Measurements from ENCODE around the gene MAD2L1BP. TPM values are rescaled to one million over a fixed set of nuclear protein-coding genes. Genes with fewer than 3 reads are reported as not detected.

MAD2L1BP gene
- total and polyA plus RNA-seq, 2 of the 13 experiments (the other 11 are each of a cell fraction or from before 2014, with no cell fraction given) = 54.2 to 55.5 TPM

DNA sequence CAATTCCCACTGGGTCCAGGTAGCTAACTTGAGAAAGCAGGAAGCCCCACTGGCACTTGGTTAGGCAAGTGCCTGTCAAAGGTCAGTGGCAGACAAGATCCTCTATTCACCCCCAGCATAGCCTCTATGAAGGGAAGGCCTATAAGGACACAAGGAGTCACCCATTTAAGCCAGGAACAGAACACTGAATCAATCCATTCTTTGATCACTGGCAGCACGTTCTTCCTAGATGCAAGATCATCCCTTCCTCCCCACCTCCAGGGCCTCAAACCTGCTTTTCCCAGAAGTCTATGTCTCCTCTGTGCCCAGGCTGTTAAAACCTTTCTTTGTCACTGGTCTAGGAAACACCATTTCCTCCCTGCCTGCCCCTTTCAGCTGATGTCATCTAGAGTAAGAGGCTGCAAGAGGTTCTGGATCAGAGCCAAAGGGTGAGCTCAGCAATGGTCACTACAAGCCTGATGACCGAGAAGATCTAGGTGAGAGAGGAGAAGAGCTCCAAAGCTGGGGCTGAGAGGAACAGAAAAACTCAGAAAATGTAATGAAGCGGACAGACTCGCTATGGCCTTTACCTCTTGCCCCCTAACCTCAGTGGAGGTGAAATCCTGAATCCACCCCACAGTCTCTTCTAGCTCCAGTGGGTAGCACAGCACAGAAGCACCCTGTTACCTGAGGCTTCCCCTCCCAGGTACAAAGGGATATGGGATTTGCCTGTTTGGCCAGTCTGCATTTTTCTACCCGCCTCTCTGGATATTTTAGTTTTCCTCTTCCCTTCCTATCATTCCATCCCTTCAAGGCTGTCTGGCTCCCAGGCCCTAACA, 8.4 kb upstream of the MAD2L1BP start (continued):
- TF ChIP-seq KLF11 (CRISPR knock-in tag; IDR thresholded peaks at IDR 0.05) (0 out of 2 replicates have a peak, but pooled peaks have one; percentile 46), NR2F6 (IDR thresholded peaks at IDR 0.05) (no peak), NR2F6 (CRISPR knock-in tag; IDR thresholded peaks at IDR 0.05) (peak; percentile 2; the same call in 1 of the 2 replicates), CENPX (CRISPR knock-in tag; IDR thresholded peaks at IDR 0.05) (no peak), RXRB (CRISPR knock-in tag; IDR thresholded peaks at IDR 0.05; ENCODE audit: borderline replicate concordance) (peak; percentile 48; the same call in 1 of the 2 replicates), TBX2 (CRISPR knock-in tag; IDR thresholded peaks at IDR 0.05; ENCODE audit: borderline replicate concordance) (peak; percentile 41; the same call in 1 of the 2 replicates), ELK4 (CRISPR knock-in tag; IDR thresholded peaks at IDR 0.05; ENCODE audit: borderline replicate concordance) (no peak), ZNF574 (CRISPR knock-in tag; IDR thresholded peaks at IDR 0.05) (peak; percentile 31; the same call in 1 of the 2 replicates), SSRP1 (CRISPR knock-in tag; IDR thresholded peaks at IDR 0.05) (peak; percentile 80), TAF1 (CRISPR knock-in tag; IDR thresholded peaks at IDR 0.05) (peak; percentile 24; the same call in 1 of the 2 replicates), ZNF878 (CRISPR knock-in tag; IDR thresholded peaks at IDR 0.05) (peak; percentile 57), RBFOX2 (IDR thresholded peaks at IDR 0.05; ENCODE audit: low read depth, low read length) (0 out of 2 replicates have a peak, but pooled peaks have one; percentile 27), ZBTB21 (CRISPR knock-in tag; IDR thresholded peaks at IDR 0.05) (peak; percentile 83; the same call in 1 of the 2 replicates), MEF2D (CRISPR knock-in tag; IDR thresholded peaks at IDR 0.05) (no peak), ATF7 (IDR thresholded peaks at IDR 0.05) (peak; percentile 83), ATF7 (CRISPR knock-in tag; IDR thresholded peaks at IDR 0.05) (no peak)
- TF ChIP-seq, protein P1, sequence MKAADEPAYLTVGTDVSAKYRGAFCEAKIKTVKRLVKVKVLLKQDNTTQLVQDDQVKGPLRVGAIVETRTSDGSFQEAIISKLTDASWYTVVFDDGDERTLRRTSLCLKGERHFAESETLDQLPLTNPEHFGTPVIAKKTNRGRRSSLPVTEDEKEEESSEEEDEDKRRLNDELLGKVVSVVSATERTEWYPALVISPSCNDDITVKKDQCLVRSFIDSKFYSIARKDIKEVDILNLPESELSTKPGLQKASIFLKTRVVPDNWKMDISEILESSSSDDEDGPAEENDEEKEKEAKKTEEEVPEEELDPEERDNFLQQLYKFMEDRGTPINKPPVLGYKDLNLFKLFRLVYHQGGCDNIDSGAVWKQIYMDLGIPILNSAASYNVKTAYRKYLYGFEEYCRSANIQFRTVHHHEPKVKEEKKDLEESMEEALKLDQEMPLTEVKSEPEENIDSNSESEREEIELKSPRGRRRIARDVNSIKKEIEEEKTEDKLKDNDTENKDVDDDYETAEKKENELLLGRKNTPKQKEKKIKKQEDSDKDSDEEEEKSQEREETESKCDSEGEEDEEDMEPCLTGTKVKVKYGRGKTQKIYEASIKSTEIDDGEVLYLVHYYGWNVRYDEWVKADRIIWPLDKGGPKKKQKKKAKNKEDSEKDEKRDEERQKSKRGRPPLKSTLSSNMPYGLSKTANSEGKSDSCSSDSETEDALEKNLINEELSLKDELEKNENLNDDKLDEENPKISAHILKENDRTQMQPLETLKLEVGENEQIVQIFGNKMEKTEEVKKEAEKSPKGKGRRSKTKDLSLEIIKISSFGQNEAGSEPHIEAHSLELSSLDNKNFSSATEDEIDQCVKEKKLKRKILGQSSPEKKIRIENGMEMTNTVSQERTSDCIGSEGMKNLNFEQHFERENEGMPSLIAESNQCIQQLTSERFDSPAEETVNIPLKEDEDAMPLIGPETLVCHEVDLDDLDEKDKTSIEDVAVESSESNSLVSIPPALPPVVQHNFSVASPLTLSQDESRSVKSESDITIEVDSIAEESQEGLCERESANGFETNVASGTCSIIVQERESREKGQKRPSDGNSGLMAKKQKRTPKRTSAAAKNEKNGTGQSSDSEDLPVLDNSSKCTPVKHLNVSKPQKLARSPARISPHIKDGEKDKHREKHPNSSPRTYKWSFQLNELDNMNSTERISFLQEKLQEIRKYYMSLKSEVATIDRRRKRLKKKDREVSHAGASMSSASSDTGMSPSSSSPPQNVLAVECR (CRISPR knock-in tag; IDR thresholded peaks at IDR 0.05; ENCODE audit: borderline replicate concordance) = peak; percentile 36; the same call in 1 of the 2 replicates
- TF ChIP-seq, protein P2, sequence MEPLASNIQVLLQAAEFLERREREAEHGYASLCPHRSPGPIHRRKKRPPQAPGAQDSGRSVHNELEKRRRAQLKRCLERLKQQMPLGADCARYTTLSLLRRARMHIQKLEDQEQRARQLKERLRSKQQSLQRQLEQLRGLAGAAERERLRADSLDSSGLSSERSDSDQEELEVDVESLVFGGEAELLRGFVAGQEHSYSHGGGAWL (CRISPR knock-in tag; IDR thresholded peaks at IDR 0.05) = no peak
- TF ChIP-seq, protein P3, sequence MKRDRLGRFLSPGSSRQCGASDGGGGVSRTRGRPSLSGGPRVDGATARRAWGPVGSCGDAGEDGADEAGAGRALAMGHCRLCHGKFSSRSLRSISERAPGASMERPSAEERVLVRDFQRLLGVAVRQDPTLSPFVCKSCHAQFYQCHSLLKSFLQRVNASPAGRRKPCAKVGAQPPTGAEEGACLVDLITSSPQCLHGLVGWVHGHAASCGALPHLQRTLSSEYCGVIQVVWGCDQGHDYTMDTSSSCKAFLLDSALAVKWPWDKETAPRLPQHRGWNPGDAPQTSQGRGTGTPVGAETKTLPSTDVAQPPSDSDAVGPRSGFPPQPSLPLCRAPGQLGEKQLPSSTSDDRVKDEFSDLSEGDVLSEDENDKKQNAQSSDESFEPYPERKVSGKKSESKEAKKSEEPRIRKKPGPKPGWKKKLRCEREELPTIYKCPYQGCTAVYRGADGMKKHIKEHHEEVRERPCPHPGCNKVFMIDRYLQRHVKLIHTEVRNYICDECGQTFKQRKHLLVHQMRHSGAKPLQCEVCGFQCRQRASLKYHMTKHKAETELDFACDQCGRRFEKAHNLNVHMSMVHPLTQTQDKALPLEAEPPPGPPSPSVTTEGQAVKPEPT (CRISPR knock-in tag; IDR thresholded peaks at IDR 0.05; ENCODE audit: low read depth) = no peak
